Activated effector memory CD4-positive, alpha-beta T cell treated with anti-CD3 and anti-CD28 coated beads, Interleukin-2, amount 50 U/mL, for 16 hours (primary cell): ENCODE results near the gene LLGL1.

Experiments used
- DNase-seq: peaks from one replicate; pipeline ENCODE4 v3.0.0-alpha.2; 2020

LLGL1 gene

GRCh38 chr17:18278867-18279266 lies 53.4 kb downstream of the LLGL1 start:
- DNase-seq: no peak

DNA sequence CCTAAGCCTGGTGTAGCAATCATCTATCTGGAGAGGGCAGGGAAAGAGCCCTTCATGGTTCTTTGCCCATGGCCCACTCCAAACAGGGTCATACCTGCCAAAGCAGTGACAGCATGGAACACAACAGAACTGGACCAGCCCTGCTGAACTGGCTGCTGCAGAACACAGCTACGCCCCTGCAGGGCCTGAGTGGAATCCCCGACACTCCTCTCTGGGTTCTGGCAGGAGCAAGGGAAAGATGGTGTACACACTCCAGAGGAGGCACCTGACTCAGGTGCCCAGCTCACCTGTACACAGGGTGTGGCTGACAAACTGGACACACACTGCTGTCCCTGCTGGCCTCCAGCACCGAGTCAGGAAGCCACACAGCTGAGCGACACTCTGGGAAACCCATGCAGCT lies 54.8 kb downstream of the LLGL1 start:
- no peak for DNase-seq

GRCh38 chr17:18280766-18281371 lies 55.4 kb downstream of the LLGL1 start:
- no peak for DNase-seq

- no peak for DNase-seq
Observed at GRCh38 chr17:18281788-18282187, 56.4 kb downstream of the LLGL1 start.

DNA sequence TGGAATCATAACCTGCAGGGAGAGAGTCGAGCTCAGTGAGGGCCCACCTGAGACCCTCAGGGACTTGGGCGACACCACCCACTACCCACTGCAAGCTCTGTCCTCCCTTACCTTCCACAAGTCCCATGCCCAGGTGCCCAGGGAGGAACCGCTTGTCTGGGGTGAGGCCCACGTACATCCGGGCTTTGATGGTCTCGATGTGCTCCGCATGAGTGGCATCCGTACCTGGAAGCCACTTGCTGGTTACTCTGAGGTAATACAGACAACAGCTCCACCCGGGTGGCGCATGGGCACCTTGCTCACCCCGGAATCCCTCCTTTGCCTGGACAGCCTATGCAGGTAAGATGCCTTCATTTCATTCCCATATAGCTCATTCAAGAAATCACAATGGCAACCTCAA lies 59.9 kb downstream of the LLGL1 start:
- no peak for DNase-seq

DNA sequence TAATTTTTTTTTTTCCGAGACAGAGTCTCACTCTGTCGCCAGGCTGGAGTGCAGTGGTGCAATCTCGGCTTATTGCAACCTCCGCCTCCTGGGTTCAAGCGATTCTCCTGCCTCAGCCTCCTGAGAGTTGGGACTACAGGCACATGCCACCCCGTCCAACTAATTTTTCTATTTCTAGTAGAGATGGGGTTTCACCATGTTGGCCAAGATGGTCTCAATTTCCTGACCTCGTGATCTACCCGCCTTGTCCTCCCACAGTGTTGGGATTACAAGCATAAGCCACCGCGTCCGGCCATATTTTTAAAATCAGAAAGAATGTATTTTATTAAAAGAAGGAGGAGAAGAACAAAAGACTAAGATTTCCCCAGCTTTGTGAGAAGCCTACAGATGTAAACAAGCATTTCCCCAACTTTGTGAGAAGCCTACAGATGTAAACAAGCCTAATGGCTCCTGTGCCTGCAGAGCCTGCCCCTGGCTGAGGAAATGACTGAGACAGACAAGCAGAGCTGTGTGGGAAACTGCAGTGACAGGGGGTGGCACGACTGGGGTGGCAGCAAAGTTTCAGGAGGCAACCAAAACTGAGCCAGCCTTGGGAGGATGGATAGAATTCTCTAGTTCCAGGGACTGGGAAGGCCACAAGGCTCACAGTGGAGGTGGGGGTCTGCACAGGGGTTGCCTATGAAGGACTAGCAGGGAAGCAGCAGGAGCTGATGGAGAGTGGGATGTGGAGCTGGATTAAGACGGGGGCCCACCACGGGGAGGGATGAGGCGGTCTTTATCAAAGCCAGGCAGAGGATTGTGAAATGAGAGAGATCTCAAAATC lies 66.5 kb downstream of the LLGL1 start:
- no peak for DNase-seq
